ENCODE measurements around the gene SUPT3H.

The SUPT3H gene

GRCh38 chr6:45353654-45354053, 24.1 kb downstream of the SUPT3H start:
- H3K27ac ChIP-seq, result no peak overlapping the region
- no peak for DNase-seq (ENCODE audit: low spot score)
- H3K4me3 ChIP-seq, result no peak overlapping the region
- no peak for TF ChIP-seq CTCF (IDR thresholded peaks at IDR 0.05)

- DNase-seq (ENCODE audit: low spot score), result no peak
- Histone ChIP-seq H3K4me3 (no peak overlapping the region), H3K27ac (no peak overlapping the region)
- TF ChIP-seq CTCF (IDR thresholded peaks at IDR 0.05), result no peak
These were observed 26.1 kb downstream of the SUPT3H start for GRCh38 chr6:45351667-45352066.

- no peak overlapping the region for H3K4me3 ChIP-seq
- DNase-seq (ENCODE audit: low spot score), result no peak
- no peak for TF ChIP-seq CTCF (IDR thresholded peaks at IDR 0.05)
- no peak overlapping the region for H3K27ac ChIP-seq
These were observed 26.7 kb downstream of the SUPT3H start for GRCh38 chr6:45351076-45351475.

GRCh38 chr6:45350186-45350710, 27.5 kb downstream of the SUPT3H start:
- no peak for TF ChIP-seq CTCF (IDR thresholded peaks at IDR 0.05)
- Histone ChIP-seq H3K4me3 (no peak overlapping the region), H3K27ac (no peak overlapping the region)

GRCh38 chr6:45344900-45345299, 32.8 kb downstream of the SUPT3H start:
- no peak for DNase-seq (ENCODE audit: low spot score)
- no peak overlapping the region for H3K27ac ChIP-seq
- no peak for TF ChIP-seq CTCF (IDR thresholded peaks at IDR 0.05)
- H3K4me3 ChIP-seq, result no peak overlapping the region

More at GRCh38 chr6:45350186-45350710, 27.5 kb downstream of the SUPT3H start:
- no peak for DNase-seq (ENCODE audit: low spot score)

GRCh38 chr6:45328523-45328922, 49.2 kb downstream of the SUPT3H start:
- Histone ChIP-seq H3K4me3 (no peak overlapping the region), H3K27ac (no peak overlapping the region)
- no peak for DNase-seq (ENCODE audit: low spot score)
- no peak for TF ChIP-seq CTCF (IDR thresholded peaks at IDR 0.05)

- DNase-seq (ENCODE audit: low spot score), result no peak
- H3K4me3 ChIP-seq, result no peak within 1 kb of the TSS
- no peak within 1 kb of the TSS for H3K27ac ChIP-seq
- TF ChIP-seq CTCF (IDR thresholded peaks at IDR 0.05), result no peak
These were observed 49.7 kb downstream of the SUPT3H start, which contains the start of gene RUNX2 for GRCh38 chr6:45327956-45328522. TSS of gene RUNX2 (plus strand) at chr6:45328330. CDS start at chr6:45328727, 397 bp downstream.
